ENCODE data around the gene TRIM31.
"Not testable (repeated sequence)": the region's sequence is repeated elsewhere in the genome, so short reads cannot be mapped to it uniquely, and the experiment has no call there.

The TRIM31 gene

GRCh38 chr6:30144811-30145210 lies 31.9 kb upstream of the TRIM31 start:
- DNase-seq = no peak
- Histone ChIP-seq H3K27me3 (ENCODE audit: insufficient read depth, low read length) (no peaks in the 10 kb centered on the region), H3K36me3 (ENCODE audit: control insufficient read depth in 1 of 2, insufficient read depth in 2 of 2, low read length in 2 of 2) (no peaks in the 10 kb centered on the region), H3K4ac (ENCODE audit: low read depth, low read length) (no peak overlapping the region), H3K9me3 (ENCODE audit: insufficient read depth, low read depth, low read length) (no peaks in the 10 kb centered on the region), H3K4me2 (ENCODE audit: low read length) (no peak overlapping the region), H3K79me1 (ENCODE audit: low read length) (no peaks in the 10 kb centered on the region), H3K18ac (ENCODE audit: low read length) (no peak overlapping the region), H3K79me2 (ENCODE audit: control insufficient read depth, insufficient read depth, low read length, poor library complexity) (no peaks in the 10 kb centered on the region), H3K23ac (ENCODE audit: low read length) (no peak overlapping the region), H3K14ac (ENCODE audit: low read length) (no peak overlapping the region), H2BK5ac (ENCODE audit: low read depth, low read length, poor library complexity) (no peak overlapping the region), H2BK120ac (ENCODE audit: insufficient read depth, low read length, poor library complexity) (no peak overlapping the region), H4K8ac (ENCODE audit: low read depth, low read length) (no peak overlapping the region), H2AK5ac (ENCODE audit: low read length) (no peak overlapping the region), H2BK12ac (ENCODE audit: low read length) (no peak overlapping the region), H3K4me3 (ENCODE audit: low read depth, low read length) (no peak overlapping the region), H4K91ac (ENCODE audit: low read depth, low read length) (no peak overlapping the region), H4K12ac (ENCODE audit: low read depth, low read length) (no peak overlapping the region), H2AFZ (ENCODE audit: insufficient read depth, low read length, poor library complexity) (no peak overlapping the region), H3K9ac (ENCODE audit: low read length) (no peak overlapping the region), H3K27ac (ENCODE audit: low read depth, low read length) (no peak overlapping the region), H3K4me1 (ENCODE audit: control insufficient read depth in 1 of 2, insufficient read depth in 2 of 2, low read length in 2 of 2) (no peaks in the 10 kb centered on the region)
- WGBS (ENCODE audit: extremely low coverage, insufficient coverage, insufficient read length) = no CpG with 5 or more reads among the region's 6 CpGs

GRCh38 chr6:30143780-30144179 lies 30.9 kb upstream of the TRIM31 start:
- H3K9me3 ChIP-seq (ENCODE audit: insufficient read depth, low read depth, low read length) = no peaks in the 10 kb centered on the region
- no peak overlapping the region for H4K12ac ChIP-seq (ENCODE audit: low read depth, low read length)
- H2BK120ac ChIP-seq (ENCODE audit: insufficient read depth, low read length, poor library complexity) = no peak overlapping the region
- no peak overlapping the region for H4K91ac ChIP-seq (ENCODE audit: low read depth, low read length)
- no peak overlapping the region for H4K8ac ChIP-seq (ENCODE audit: low read depth, low read length)
- no peak overlapping the region for H3K18ac ChIP-seq (ENCODE audit: low read length)
- H3K14ac ChIP-seq (ENCODE audit: low read length) = no peak overlapping the region
- no peak overlapping the region for H2AK5ac ChIP-seq (ENCODE audit: low read length)
- H3K79me2 ChIP-seq (ENCODE audit: control insufficient read depth, insufficient read depth, low read length, poor library complexity) = no peaks in the 10 kb centered on the region
- H3K4me3 ChIP-seq (ENCODE audit: low read depth, low read length) = no peak overlapping the region
- H3K9ac ChIP-seq (ENCODE audit: low read length) = no peak overlapping the region
- no peaks in the 10 kb centered on the region for H3K27me3 ChIP-seq (ENCODE audit: insufficient read depth, low read length)
- no peak overlapping the region for H2BK5ac ChIP-seq (ENCODE audit: low read depth, low read length, poor library complexity)
- no peak overlapping the region for H3K23ac ChIP-seq (ENCODE audit: low read length)
- H2BK12ac ChIP-seq (ENCODE audit: low read length) = no peak overlapping the region
- DNase-seq = no peak
- no peaks in the 10 kb centered on the region for H3K79me1 ChIP-seq (ENCODE audit: low read length)
- H3K36me3 ChIP-seq (ENCODE audit: control insufficient read depth in 1 of 2, insufficient read depth in 2 of 2, low read length in 2 of 2) = no peaks in the 10 kb centered on the region
- WGBS (ENCODE audit: extremely low coverage, insufficient coverage, insufficient read length) = no CpG with 5 or more reads among the region's 2 CpGs
- no peak overlapping the region for H3K4me2 ChIP-seq (ENCODE audit: low read length)
- H2AFZ ChIP-seq (ENCODE audit: insufficient read depth, low read length, poor library complexity) = no peak overlapping the region
- H3K27ac ChIP-seq (ENCODE audit: low read depth, low read length) = no peak overlapping the region
- H3K4me1 ChIP-seq (ENCODE audit: control insufficient read depth in 1 of 2, insufficient read depth in 2 of 2, low read length in 2 of 2) = no peaks in the 10 kb centered on the region
- H3K4ac ChIP-seq (ENCODE audit: low read depth, low read length) = no peak overlapping the region

- no peak overlapping the region for H4K8ac ChIP-seq (ENCODE audit: low read depth, low read length)
- H3K36me3 ChIP-seq (ENCODE audit: control insufficient read depth in 1 of 2, insufficient read depth in 2 of 2, low read length in 2 of 2) = no peaks in the 10 kb centered on the region
- no peak overlapping the region for H2BK12ac ChIP-seq (ENCODE audit: low read length)
- H3K23ac ChIP-seq (ENCODE audit: low read length) = no peak overlapping the region
- DNase-seq = no peak
- no peaks in the 10 kb centered on the region for H3K4me1 ChIP-seq (ENCODE audit: control insufficient read depth in 1 of 2, insufficient read depth in 2 of 2, low read length in 2 of 2)
- H2BK120ac ChIP-seq (ENCODE audit: insufficient read depth, low read length, poor library complexity) = no peak overlapping the region
- no peaks in the 10 kb centered on the region for H3K27me3 ChIP-seq (ENCODE audit: insufficient read depth, low read length)
- H3K14ac ChIP-seq (ENCODE audit: low read length) = no peak overlapping the region
- H2BK5ac ChIP-seq (ENCODE audit: low read depth, low read length, poor library complexity) = no peak overlapping the region
- H3K4me2 ChIP-seq (ENCODE audit: low read length) = no peak overlapping the region
- no peak overlapping the region for H3K18ac ChIP-seq (ENCODE audit: low read length)
- no peak overlapping the region for H4K12ac ChIP-seq (ENCODE audit: low read depth, low read length)
- H3K79me2 ChIP-seq (ENCODE audit: control insufficient read depth, insufficient read depth, low read length, poor library complexity) = no peaks in the 10 kb centered on the region
- H3K4ac ChIP-seq (ENCODE audit: low read depth, low read length) = no peak overlapping the region
- no peak overlapping the region for H2AK5ac ChIP-seq (ENCODE audit: low read length)
- no peak overlapping the region for H3K9ac ChIP-seq (ENCODE audit: low read length)
- H3K27ac ChIP-seq (ENCODE audit: low read depth, low read length) = no peak overlapping the region
- no peak overlapping the region for H3K4me3 ChIP-seq (ENCODE audit: low read depth, low read length)
- WGBS (ENCODE audit: extremely low coverage, insufficient coverage, insufficient read length) = no CpG with 5 or more reads among the region's 3 CpGs
- no peaks in the 10 kb centered on the region for H3K9me3 ChIP-seq (ENCODE audit: insufficient read depth, low read depth, low read length)
- no peaks in the 10 kb centered on the region for H3K79me1 ChIP-seq (ENCODE audit: low read length)
- H2AFZ ChIP-seq (ENCODE audit: insufficient read depth, low read length, poor library complexity) = no peak overlapping the region
- H4K91ac ChIP-seq (ENCODE audit: low read depth, low read length) = no peak overlapping the region
Measured at GRCh38 chr6:30142665-30143064, 29.8 kb upstream of the TRIM31 start.

- H2AFZ ChIP-seq (ENCODE audit: insufficient read depth, low read length, poor library complexity); H3K18ac ChIP-seq (ENCODE audit: low read length); H3K9ac ChIP-seq (ENCODE audit: low read length); H3K23ac ChIP-seq (ENCODE audit: low read length); H4K91ac ChIP-seq (ENCODE audit: low read depth, low read length); H3K27me3 ChIP-seq (ENCODE audit: insufficient read depth, low read length); H3K79me2 ChIP-seq (ENCODE audit: control insufficient read depth, insufficient read depth, low read length, poor library complexity); H3K9me3 ChIP-seq (ENCODE audit: insufficient read depth, low read depth, low read length); H3K4me3 ChIP-seq (ENCODE audit: low read depth, low read length); H2AK5ac ChIP-seq (ENCODE audit: low read length); H2BK120ac ChIP-seq (ENCODE audit: insufficient read depth, low read length, poor library complexity); H3K4me1 ChIP-seq (ENCODE audit: control insufficient read depth in 1 of 2, insufficient read depth in 2 of 2, low read length in 2 of 2); DNase-seq; H3K79me1 ChIP-seq (ENCODE audit: low read length); H2BK12ac ChIP-seq (ENCODE audit: low read length); H3K4me2 ChIP-seq (ENCODE audit: low read length); H3K4ac ChIP-seq (ENCODE audit: low read depth, low read length); H3K27ac ChIP-seq (ENCODE audit: low read depth, low read length); H4K12ac ChIP-seq (ENCODE audit: low read depth, low read length); H4K8ac ChIP-seq (ENCODE audit: low read depth, low read length); H2BK5ac ChIP-seq (ENCODE audit: low read depth, low read length, poor library complexity); H3K14ac ChIP-seq (ENCODE audit: low read length); H3K36me3 ChIP-seq (ENCODE audit: control insufficient read depth in 1 of 2, insufficient read depth in 2 of 2, low read length in 2 of 2): not testable (repeated sequence)
- no CpG with 5 or more reads among the region's 8 CpGs for WGBS (ENCODE audit: extremely low coverage, insufficient coverage, insufficient read length)
Measured at GRCh38 chr6:30140240-30140639, 27.4 kb upstream of the TRIM31 start.

All from trophoblast cell (in vitro differentiated cells and primary cell).